Neural crest cell (in vitro differentiated cells): ENCODE results near the gene LMO7. TPM values are rescaled to one million over a fixed set of nuclear protein-coding genes. Genes with fewer than 3 reads are reported as not detected.

ENCODE experiments used
- DNase-seq: peaks from one replicate; pipeline ENCODE4 v3.0.0; 2021; ENCODE audit warnings: low read depth, mixed read lengths, low spot score
- H3K27ac Mint-ChIP-seq: one replicate; pipeline ENCODE4 v1.8.0; 2021; ENCODE audit warnings: mild to moderate bottlenecking, mixed read lengths; ENCODE audit not compliant: unreplicated experiment
- H3K27me3 Mint-ChIP-seq: 2 replicates; pipeline ENCODE4 v1.8.0; 2021; ENCODE audit warnings: low read depth, mild to moderate bottlenecking, mixed read lengths
- H3K36me3 Mint-ChIP-seq: 2 replicates; pipeline ENCODE4 v1.8.0; 2021; ENCODE audit warnings: low read depth, mild to moderate bottlenecking, mixed read lengths
- H3K4me1 Mint-ChIP-seq: 2 replicates; pipeline ENCODE4 v1.8.0; 2021; ENCODE audit warnings: mixed read lengths
- H3K4me3 Mint-ChIP-seq: one replicate; pipeline ENCODE4 v1.8.0; 2021; ENCODE audit warnings: mild to moderate bottlenecking, mixed read lengths
- H3K9me3 Mint-ChIP-seq: 2 replicates; pipeline ENCODE4 v1.8.0; 2021; ENCODE audit warnings: mixed read lengths
- CTCF ChIP-seq: fragments of 200-600 bp; sonication (generic); conservative IDR thresholded peaks from 2 replicates; pipeline ENCODE4 v1.5.0; 2021; ENCODE audit warnings: antibody characterized with exemption, mild to moderate bottlenecking
- total RNA-seq: library from RNA; stranded (reverse); gene quantifications from 2 replicates; pipeline ENCODE4 v1.2.1, GENCODE V29; 2021

LMO7 gene
- total RNA-seq, 1 donor from 2014 or later, result 4.8 TPM

GRCh38 chr13:75798353-75799255 lies 162.5 kb downstream of the LMO7 start:
- Mint-ChIP-seq H3K27me3 (no peaks in the 10 kb centered on the region), H3K27ac (no peak overlapping the region), H3K36me3 (no peaks in the 10 kb centered on the region), H3K9me3 (no peaks in the 10 kb centered on the region), H3K4me3 (no peak overlapping the region), H3K4me1 (peaks cover 5% of the 10 kb centered on the region)
- no peak for DNase-seq
- no peak for TF ChIP-seq CTCF

GRCh38 chr13:75800545-75800944 lies 164.4 kb downstream of the LMO7 start:
- no peaks in the 10 kb centered on the region for H3K9me3 Mint-ChIP-seq

GRCh38 chr13:75801388-75801945 lies 165.3 kb downstream of the LMO7 start:
- peaks cover 5% of the 10 kb centered on the region for H3K4me1 Mint-ChIP-seq
- no peak for DNase-seq
- H3K4me3 Mint-ChIP-seq, result no peak overlapping the region
- H3K36me3 Mint-ChIP-seq, result no peaks in the 10 kb centered on the region
- H3K9me3 Mint-ChIP-seq, result no peaks in the 10 kb centered on the region
- TF ChIP-seq CTCF, result no peak
- no peaks in the 10 kb centered on the region for H3K27me3 Mint-ChIP-seq
- H3K27ac Mint-ChIP-seq, result no peak overlapping the region

More at GRCh38 chr13:75800545-75800944, 164.4 kb downstream of the LMO7 start:
- H3K4me3 Mint-ChIP-seq, result no peak overlapping the region
- TF ChIP-seq CTCF, result no peak
- no peak overlapping the region for H3K27ac Mint-ChIP-seq
- no peaks in the 10 kb centered on the region for H3K27me3 Mint-ChIP-seq
- H3K4me1 Mint-ChIP-seq, result peaks cover 5% of the 10 kb centered on the region
- H3K36me3 Mint-ChIP-seq, result no peaks in the 10 kb centered on the region
- DNase-seq, result no peak

- peaks cover 5% of the 10 kb centered on the region for H3K4me1 Mint-ChIP-seq
- no peak overlapping the region for H3K27ac Mint-ChIP-seq
- H3K27me3 Mint-ChIP-seq, result no peaks in the 10 kb centered on the region
- no peaks in the 10 kb centered on the region for H3K36me3 Mint-ChIP-seq
- DNase-seq, result no peak
- H3K9me3 Mint-ChIP-seq, result no peaks in the 10 kb centered on the region
- TF ChIP-seq CTCF, result no peak
- H3K4me3 Mint-ChIP-seq, result no peak overlapping the region
These were observed 166.0 kb downstream of the LMO7 start for GRCh38 chr13:75802161-75802560.

GRCh38 chr13:75803164-75803611 lies 167.1 kb downstream of the LMO7 start:
- no peak overlapping the region for H3K27ac Mint-ChIP-seq
- H3K4me3 Mint-ChIP-seq, result no peak overlapping the region

More at GRCh38 chr13:75803164-75803611, 167.1 kb downstream of the LMO7 start:
- H3K4me1 Mint-ChIP-seq, result peaks cover 5% of the 10 kb centered on the region
- DNase-seq, result no peak
- no peaks in the 10 kb centered on the region for H3K36me3 Mint-ChIP-seq
- no peak for TF ChIP-seq CTCF
- H3K27me3 Mint-ChIP-seq, result no peaks in the 10 kb centered on the region
- H3K9me3 Mint-ChIP-seq, result no peaks in the 10 kb centered on the region
